HepG2 (cell line): Measurements from ENCODE around the gene IGFLR1. TPM values are rescaled to one million over a fixed set of nuclear protein-coding genes. Genes with fewer than 3 reads are reported as not detected.

ENCODE experiments used
- ATAC-seq: fragments of 200-7000 bp; cut with Tn5 transposase; 3 replicates; pipeline ENCODE4 v1.9.1; 2020; ENCODE audit warnings: mild to moderate bottlenecking, moderate library complexity
- BruUV-seq: library from RNA; stranded (reverse); fragments of 400-500 nt; replicated peaks from 2 replicates; lab custom pipeline; 2021; lab: Mats Ljungman, UMichigan
- CTCF ChIA-PET: fragments of 300-600 bp; formaldehyde crosslinking; extraction: SDS; loops from one replicate; lab custom pipeline; 2021; ENCODE audit warnings: low total read pairs, inconsistent platforms, low intra/inter-chr PET ratio; lab: Yijun Ruan, JAX
- POLR2A ChIA-PET: fragments of 350-600 bp; sonication (Branson Sonifier 250); formaldehyde crosslinking; loops from one replicate; lab custom pipeline; 2020; ENCODE audit warnings: antibody characterized with exemption, inconsistent platforms; lab: Yijun Ruan, JAX
- DNase-seq: peaks from one replicate; pipeline ENCODE4 v3.0.0-alpha.2; 2015; ENCODE audit warnings: low spot score
- FAIRE-seq: peaks from 3 replicates; lab custom pipeline; 2011; peaks lifted over from hg19 to GRCh38; lab: Jason Lieb, UNC
- H2AFZ ChIP-seq: one replicate; pipeline ENCODE4 v1.6.1; 2011; ENCODE audit warnings: low read length, inconsistent platforms
- H3K27ac ChIP-seq: fragments of 300-600 bp; 3 replicates; pipeline ENCODE4 v1.8.0; 2011; ENCODE audit warnings: mixed run types, mild to moderate bottlenecking, mixed read lengths, low read length, inconsistent platforms; ENCODE audit not compliant: insufficient read depth; ENCODE audit errors: extremely low read length
- H3K27me3 ChIP-seq, 2 experiments: fragments of 200-600 bp in 1 of 2; 2 replicates in 1 of 2; 3 replicates in 1 of 2; pipeline versions ENCODE4 v1.6.0 to v1.8.0; 2011; ENCODE audit warnings: low read length in 2 of 2, mild to moderate bottlenecking in 2 of 2, moderate library complexity in 2 of 2, inconsistent platforms in 1 of 2; ENCODE audit not compliant: insufficient read depth in 2 of 2, control insufficient read depth in 1 of 2
- H3K36me3 ChIP-seq, 2 experiments: fragments of 200-600 bp in 1 of 2; replicated peaks in 1 of 2; 2 replicates in 1 of 2; 3 replicates in 1 of 2; pipeline versions ENCODE4 v1.5.1 to v1.8.0; 2011; ENCODE audit warnings: low read length in 2 of 2, inconsistent platforms in 1 of 2; ENCODE audit not compliant: insufficient read depth in 2 of 2, control insufficient read depth in 1 of 2
- H3K4me1 ChIP-seq: 2 replicates; pipeline ENCODE4 v1.5.1; 2012; ENCODE audit warnings: low read length, inconsistent platforms; ENCODE audit not compliant: insufficient read depth
- H3K4me2 ChIP-seq: 2 replicates; pipeline ENCODE4 v1.6.0; 2011; ENCODE audit warnings: low read depth, low read length, inconsistent platforms
- H3K4me3 ChIP-seq, 3 experiments: fragments of 200-600 bp in 1 of 3; sonication (generic), shearing (Covaris generic) in 1 of 3; replicated peaks in 1 of 3; 2 replicates each; pipeline ENCODE4 v1.5.1; 2011 to 2016; ENCODE audit warnings: low read length in 3 of 3, inconsistent platforms in 2 of 3, low read depth in 2 of 3, mild to moderate bottlenecking in 2 of 3, control low read depth in 1 of 3, mixed read lengths in 1 of 3; ENCODE audit not compliant: insufficient read depth in 1 of 3
- H3K79me2 ChIP-seq: one replicate; pipeline ENCODE4 v1.6.1; 2011; ENCODE audit warnings: low read length, inconsistent platforms; ENCODE audit not compliant: insufficient read depth
- H3K9ac ChIP-seq: 2 replicates; pipeline ENCODE4 v1.6.0; 2011; ENCODE audit warnings: mild to moderate bottlenecking, low read depth, low read length, inconsistent platforms; ENCODE audit not compliant: insufficient read depth
- H3K9me3 ChIP-seq: 2 replicates; pipeline ENCODE4 v1.5.1; 2012; ENCODE audit warnings: mild to moderate bottlenecking, low read length
- H4K20me1 ChIP-seq: 2 replicates; pipeline ENCODE4 v1.6.0; 2011; ENCODE audit warnings: inconsistent platforms, mild to moderate bottlenecking, low read length, moderate library complexity; ENCODE audit not compliant: insufficient read depth
- AFF4 ChIP-seq: sonication (generic); formaldehyde crosslinking; IDR thresholded peaks from 2 replicates; pipeline ENCODE4 v1.4.0; 2020; ENCODE audit warnings: missing genetic modification reagents
- HOXA3 ChIP-seq: sonication (generic); formaldehyde crosslinking; IDR thresholded peaks from 2 replicates; pipeline ENCODE4 v1.5.0; 2020; ENCODE audit warnings: missing genetic modification reagents
- ZNF136 ChIP-seq: sonication (generic); formaldehyde crosslinking; IDR thresholded peaks from 2 replicates; pipeline ENCODE4 v1.8.1; 2022; ENCODE audit warnings: low read depth, mild to moderate bottlenecking, moderate library complexity, missing genetic modification reagents
- ZNF180 ChIP-seq: sonication (generic); formaldehyde crosslinking; IDR thresholded peaks from 2 replicates; pipeline ENCODE4 v1.4.0; 2020; ENCODE audit warnings: low read depth, missing genetic modification reagents, borderline replicate concordance
- WGBS: methylation state at CpG from one replicate; pipeline ENCODE4 v1.1.6; 2017; ENCODE audit warnings: low lambda C conversion rate; 5-methylcytosine and 5-hydroxymethylcytosine counted together
- in situ Hi-C: cut with HindIII; loops from 2 replicates; pipeline ENCODE4 v1.10.0; 2017; ENCODE audit warnings: low pct_unique_long_range_greater_than_20kb; ENCODE audit not compliant: extremely low pct_ligation_motif_present
- intact Hi-C: fragments of 100-400 bp; cut with micrococcal nuclease; formaldehyde crosslinking; loops from one replicate; pipeline ENCODE4 v1.10.0; 2022; ENCODE audit not compliant: unreplicated experiment
- polyA plus RNA-seq, 8 experiments: library from polyadenylated mRNA; depleted of rRNA in 3 of 8; stranded (reverse) in 7 of 8; unstranded in 1 of 8; fragments of >200 nt; fragmentation: Illumina TruSeq in 4 of 8; extraction: Trizol in 4 of 8; gene quantifications; 2 replicates each; pipeline versions ENCODE4 v1.2.1 to v1.2.3, GENCODE V29; 2011 to 2016; ENCODE audit warnings: low read depth in 4 of 8, missing spikeins in 1 of 8, mixed read lengths in 1 of 8; ENCODE audit not compliant: insufficient read depth in 1 of 8
- total RNA-seq, 5 experiments: library from RNA; depleted of rRNA; stranded (reverse); fragments of >200 nt; fragmentation: Illumina TruSeq; extraction: Trizol; gene quantifications; 2 replicates each; pipeline ENCODE4 v1.2.3, GENCODE V29; 2016; ENCODE audit warnings: low read depth in 1 of 5

The IGFLR1 gene
- total and polyA plus RNA-seq, 2 of the 13 experiments (the other 11 are each of a cell fraction or from before 2014, with no cell fraction given) = 5.4 to 8.9 TPM

GRCh38 chr19:35787227-35787799 is 45.1 kb upstream of the IGFLR1 start:
- no peaks in the 10 kb centered on the region for H4K20me1 ChIP-seq
- CTCF ChIA-PET = no interaction called here
- H3K9ac ChIP-seq = no peak overlapping the region
- H3K4me3 ChIP-seq = no peak overlapping the region
- H3K9me3 ChIP-seq = no peaks in the 10 kb centered on the region
- peaks cover 44% of the 10 kb centered on the region for H3K4me1 ChIP-seq
- ATAC-seq (no peak), DNase-seq (no peak), FAIRE-seq (no peak)
- TF ChIP-seq AFF4 (CRISPR knock-in tag) (no peak), ZNF136 (CRISPR knock-in tag) (no peak), ZNF180 (no peak), HOXA3 (CRISPR knock-in tag) (no peak)
- intact Hi-C loops = no loop called here
- in situ Hi-C loops = no loop called here
- H2AFZ ChIP-seq = no peak overlapping the region
- no peaks in the 10 kb centered on the region; a peak in 1 of 5 replicates for H3K36me3 ChIP-seq
- WGBS = 94% methylated on average over 6 of the region's 15 CpGs
- H3K27ac ChIP-seq = no peak overlapping the region
- no peaks in the 10 kb centered on the region; a peak in 1 of 5 replicates for H3K27me3 ChIP-seq
- no peaks in the 10 kb centered on the region for H3K79me2 ChIP-seq
- no peak overlapping the region for H3K4me2 ChIP-seq
- POLR2A ChIA-PET = interaction anchor here (1.5 kb wide), 1 partner anchor 47 kb away, joined by 4 read pairs; no protein-coding TSS in a partner anchor
- BruUV-seq = no TSS peak
